Heart left ventricle (tissue), 16 donors: ENCODE measurements around the gene TBX1. TPM values are rescaled to one million over a fixed set of nuclear protein-coding genes. Genes with fewer than 3 reads are reported as not detected.

Source experiments
- ATAC-seq, 4 donors: fragments of 200-7000 bp; cut with Tn5 transposase; one replicate each; pipeline ENCODE4 v1.9.1; 2020 to 2022; ENCODE audit warnings: moderate library complexity in 4 of 4, mild to moderate bottlenecking in 3 of 4, moderate number of reproducible peaks in 1 of 4
- DNase-seq, 5 donors: peaks; one replicate each; pipeline ENCODE4 v3.0.0-alpha.2; 2020
- H3K27ac ChIP-seq, 12 donors: fragments of 200-600 bp; sonication (generic) in 4 of 12; one replicate each; pipeline versions ENCODE4 v1.5.0 to v1.8.0; 2016 to 2022; ENCODE audit warnings: mild to moderate bottlenecking in 2 of 12
- H3K27me3 ChIP-seq, 9 donors: fragments of 200-600 bp; sonication (generic) in 2 of 9; one replicate each; pipeline versions ENCODE4 v1.5.1 to v1.8.0; 2016 to 2022; ENCODE audit warnings: mild to moderate bottlenecking in 3 of 9
- H3K36me3 ChIP-seq, 9 donors: fragments of 200-600 bp; sonication (generic) in 2 of 9; one replicate each; pipeline versions ENCODE4 v1.5.0 to v1.8.0; 2018 to 2022; ENCODE audit warnings: mild to moderate bottlenecking in 2 of 9
- H3K4me1 ChIP-seq, 12 donors: fragments of 200-600 bp; sonication (generic) in 4 of 12; one replicate each; pipeline versions ENCODE4 v1.5.0 to v1.8.0; 2016 to 2022; ENCODE audit warnings: mild to moderate bottlenecking in 3 of 12
- H3K4me3 ChIP-seq, 12 donors: fragments of 200-600 bp; sonication (generic) in 4 of 12; one replicate each; pipeline versions ENCODE4 v1.5.0 to v1.8.0; 2017 to 2022; ENCODE audit warnings: mild to moderate bottlenecking in 9 of 12, moderate library complexity in 4 of 12
- H3K9me3 ChIP-seq, 12 donors: fragments of 200-600 bp; sonication (generic) in 4 of 12; one replicate each; pipeline versions ENCODE4 v1.5.0 to v1.8.0; 2016 to 2022; ENCODE audit warnings: mild to moderate bottlenecking in 1 of 12
- CTCF ChIP-seq, 12 donors: fragments of 200-600 bp; sonication (generic) in 4 of 12; IDR thresholded peaks; one replicate each; pipeline versions ENCODE4 v1.5.0 to v1.8.0; 2018 to 2022; ENCODE audit warnings: antibody characterized with exemption in 12 of 12, mild to moderate bottlenecking in 5 of 12
- POLR2A ChIP-seq, 2 donors: fragments of 450-650 bp; IDR thresholded peaks; one replicate each; pipeline ENCODE4 v1.6.1; 2017; ENCODE audit warnings: antibody characterized with exemption in 2 of 2, mild to moderate bottlenecking in 2 of 2, moderate library complexity in 2 of 2
- WGBS, 4 donors: extraction: QIAGEN DNeasy Blood & Tissue Kit in 2 of 4; methylation state at CpG; one replicate each; pipeline versions ENCODE4 v1.1.5 to v1.1.7; 2013 to 2018; 5-methylcytosine and 5-hydroxymethylcytosine counted together
- intact Hi-C, 10 donors: fragments of 100-400 bp; cut with DNase I; formaldehyde crosslinking; loops; one replicate each; pipeline versions ENCODE4 v1.11.1 to v1.14.2; 2022
- polyA plus RNA-seq, 2 donors: library from polyadenylated mRNA; stranded (reverse); fragments of 200-250 nt; gene quantifications; one replicate each; pipeline ENCODE4 v1.2.3, GENCODE V29; 2013
- total RNA-seq, 9 donors: library from RNA; depleted of rRNA in 2 of 9; stranded (reverse); fragments of >200 nt in 2 of 9; fragmentation: NEBNext Ultra II Directional in 3 of 9; extraction: Animal tissue kit (Norgen Biotek cat#: 25700) in 3 of 9; gene quantifications; one replicate each; pipeline versions ENCODE4 v1.1.0 to v1.2.4, GENCODE V29; 2016 to 2023
- donor health status: ischemic (EF 13 %, LVEDD 7.1; RV severe dilation, severe dysfunction).
- donor health status: healthy with polysubstance abuse.
- donor health status: DM: no; HTN: yes; CAD: no.
- donor health status: DM: no; HTN: no; CAD: no.
- donor health status: ischemic (EF 25% LVEDD 6.9; RV normal size, moderate dysfunction).
- donor health status: ischemic (EF 25% LVEDD 5.7; RV mildly dilated, moderate dysfunction).
- donor health status: healthy.
- donor health status: DM: yes; HTN: yes; CAD: no.
- donor health status: ischemic (EF 35%, LVEDD 5.7; RV mildly dilated, moderate dysfunction).
- donor health status: nonischemic (EF 11% LVEDD 7.7; RV severe dilation, severe dysfunction).
- donor health status: DM: yes; HTN: yes; CAD: no.
- donor health status: PGD.
- donor health status: ischemic (EF 29% LVEDD 5.4; RV normal size, mild dysfunction).
- donor health status: nonischemic (EF 23%, LVEDD 6.1; RV moderate dilation, normal function).

TBX1 gene
- total and polyA plus RNA-seq, 11 donors, result 0.11 to 3.1 (median 0.97) TPM; not detected in 1

DNA sequence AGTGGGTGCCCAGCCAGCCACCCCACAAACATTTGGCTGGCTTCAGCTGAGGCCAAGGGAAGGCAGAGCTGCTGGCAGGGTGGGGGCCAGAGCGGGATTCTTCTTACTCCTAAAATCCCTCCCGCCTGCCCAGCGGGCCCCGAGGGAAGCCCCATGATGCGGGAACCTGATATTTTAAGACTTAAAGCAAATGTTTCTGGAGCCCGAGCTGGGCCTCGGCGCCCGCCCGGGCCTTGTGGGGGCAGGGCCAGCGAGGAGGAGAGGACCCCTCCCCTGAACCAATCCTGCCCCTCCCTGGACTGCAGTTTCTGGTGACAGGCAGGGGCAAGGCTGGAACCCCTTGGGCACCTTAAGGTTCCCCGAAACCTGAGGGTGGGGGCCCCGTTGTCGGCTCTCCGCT, 20.0 kb upstream of the TBX1 start:
- no peaks in the 10 kb centered on the region for H3K9me3 ChIP-seq
- H3K36me3 ChIP-seq, result no peaks in the 10 kb centered on the region
- DNase-seq (no peak), ATAC-seq (no peak)
- no peak for TF ChIP-seq POLR2A (IDR thresholded peaks at IDR 0.05)
- no peak for TF ChIP-seq CTCF (IDR thresholded peaks at IDR 0.05)
- peaks cover 0 to 27% (median 6%) of the 10 kb centered on the region in 12 donors for H3K4me1 ChIP-seq
- 86 to 92% (median 88%) methylated on average over 4 to 15 of the region's 15 CpGs for WGBS, 4 donors
- intact Hi-C loops, result no loop called here
- no peak overlapping the region for H3K4me3 ChIP-seq
- H3K27me3 ChIP-seq, result no peaks in the 10 kb centered on the region
- H3K27ac ChIP-seq, result no peak overlapping the region

GRCh38 chr22:19741053-19741452, 19.5 kb upstream of the TBX1 start:
- Histone ChIP-seq H3K36me3 (no peaks in the 10 kb centered on the region), H3K4me3 (no peak overlapping the region), H3K9me3 (no peaks in the 10 kb centered on the region), H3K27ac (no peak overlapping the region), H3K27me3 (no peaks in the 10 kb centered on the region), H3K4me1 (peaks cover 0 to 31% (median 11%) of the 10 kb centered on the region in 12 donors)
- no peak for ATAC-seq
- TF ChIP-seq POLR2A (IDR thresholded peaks at IDR 0.05), result no peak
- no peak for TF ChIP-seq CTCF (IDR thresholded peaks at IDR 0.05)
- intact Hi-C loops, result no loop called here
- DNase-seq, result no peak
- 92 to 97% (median 95%) methylated on average over 5 to 7 of the region's 7 CpGs for whole genome bisulfite sequencing, 4 donors

DNA sequence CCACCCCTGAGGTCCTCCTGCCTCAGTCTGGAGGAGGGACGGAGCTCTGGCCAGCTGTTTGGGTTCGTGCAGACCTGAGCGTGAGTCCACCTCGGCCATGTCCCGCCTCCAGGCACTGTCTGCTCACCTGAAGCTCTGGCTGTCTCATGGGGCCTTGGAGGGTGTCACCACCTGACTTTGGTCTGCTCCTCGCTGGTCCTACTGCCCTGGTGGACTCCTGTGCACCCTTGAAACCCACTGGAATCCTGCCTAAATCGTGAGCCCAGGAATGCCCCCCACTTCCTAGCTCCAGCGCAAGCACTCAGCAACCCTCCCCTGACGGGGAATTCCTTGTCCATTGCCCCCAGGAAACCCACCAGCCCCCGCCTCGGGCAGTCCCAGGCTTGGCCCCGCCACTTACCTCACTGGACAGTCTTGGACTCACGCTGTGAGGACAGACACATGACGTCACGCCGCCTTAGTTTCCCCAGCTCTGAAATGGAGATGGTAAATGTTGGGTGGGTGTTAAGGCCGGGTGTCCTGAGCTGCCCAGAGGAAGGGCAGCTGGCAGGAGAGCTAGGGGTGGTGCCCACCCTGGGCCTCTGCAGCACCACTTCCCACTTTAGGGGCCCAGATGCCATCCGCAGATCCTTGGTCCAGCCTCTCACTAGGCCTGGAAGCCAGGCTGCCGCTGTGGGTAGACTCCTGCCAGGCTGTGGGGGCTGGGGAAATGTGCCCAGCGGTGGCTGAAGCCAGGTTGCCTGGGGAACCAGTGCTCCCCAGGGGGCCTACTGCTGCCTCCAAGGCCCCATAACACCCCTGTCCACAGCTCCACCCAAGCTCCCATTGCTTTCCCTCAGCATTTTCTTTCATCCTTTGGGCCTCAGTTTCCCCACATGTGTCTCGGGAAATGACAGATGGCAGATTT, 18.2 kb upstream of the TBX1 start:
- ATAC-seq, result no peak
- Histone ChIP-seq H3K4me1 (peaks cover 0 to 28% (median 11%) of the 10 kb centered on the region in 12 donors), H3K27ac (no peak overlapping the region), H3K36me3 (no peaks in the 10 kb centered on the region), H3K4me3 (no peak overlapping the region), H3K9me3 (no peaks in the 10 kb centered on the region), H3K27me3 (no peaks in the 10 kb centered on the region)
- 89 to 95% (median 93%) methylated on average over 16 to 21 of the region's 21 CpGs for WGBS, 4 donors
- TF ChIP-seq POLR2A (IDR thresholded peaks at IDR 0.05), result no peak
- TF ChIP-seq CTCF (IDR thresholded peaks at IDR 0.05), result no peak
- no peak for DNase-seq
- intact Hi-C loops, result no loop called here

DNA sequence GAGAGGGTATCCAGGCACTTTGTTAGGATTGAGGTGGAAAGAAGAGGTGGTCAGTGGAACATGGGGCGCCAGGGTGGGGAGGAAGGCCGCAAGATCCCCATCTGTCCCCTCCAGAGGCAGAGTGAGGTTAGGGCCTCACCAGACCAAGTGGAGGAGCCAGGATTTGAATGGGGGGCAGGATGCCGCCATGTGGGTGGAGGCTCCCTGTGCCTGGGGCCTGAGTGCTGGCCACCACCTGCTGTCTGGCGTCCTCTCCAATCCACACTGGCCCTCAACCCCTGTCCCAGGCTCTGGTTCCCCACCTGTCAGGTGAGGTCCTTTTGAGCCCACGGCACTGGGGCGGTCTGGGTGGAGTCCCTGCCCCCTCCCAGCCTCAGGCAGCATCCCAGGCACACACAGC, 17.5 kb upstream of the TBX1 start:
- intact Hi-C loops, result no loop called here
- 91 to 97% (median 94%) methylated on average over 3 to 6 of the region's 6 CpGs for WGBS, 4 donors
- Histone ChIP-seq H3K27me3 (no peaks in the 10 kb centered on the region), H3K4me3 (no peak overlapping the region), H3K9me3 (no peaks in the 10 kb centered on the region), H3K27ac (no peak overlapping the region), H3K4me1 (peaks cover 0 to 23% (median 11%) of the 10 kb centered on the region in 12 donors), H3K36me3 (no peaks in the 10 kb centered on the region)
- ATAC-seq (no peak), DNase-seq (no peak)
- TF ChIP-seq CTCF (IDR thresholded peaks at IDR 0.05), result no peak
- TF ChIP-seq POLR2A (IDR thresholded peaks at IDR 0.05), result no peak
